ENCODE measurements around the gene PDZD4.

PDZD4 gene

GRCh38 chrX:153801669-153802068 lies 28.7 kb downstream of the PDZD4 start:
- no peak for TF ChIP-seq CTCF (conservative IDR thresholded peaks at IDR 0.05; ENCODE audit: low read depth, low read length)
- no peak overlapping the region for H3K4me3 ChIP-seq (ENCODE audit: low read length)
- no peak for DNase-seq (ENCODE audit: low read depth)

- no peak for DNase-seq (ENCODE audit: low read depth)
- no peak overlapping the region for H3K4me3 ChIP-seq (ENCODE audit: low read length)
- TF ChIP-seq CTCF (conservative IDR thresholded peaks at IDR 0.05; ENCODE audit: low read depth, low read length), result no peak
Measured at GRCh38 chrX:153800746-153801145, 29.6 kb downstream of the PDZD4 start.

GRCh38 chrX:153800177-153800722 lies 30.1 kb downstream of the PDZD4 start:
- H3K4me3 ChIP-seq (ENCODE audit: low read length), result no peak overlapping the region
- no peak for DNase-seq (ENCODE audit: low read depth)
- TF ChIP-seq CTCF (conservative IDR thresholded peaks at IDR 0.05; ENCODE audit: low read depth, low read length), result no peak

- DNase-seq (ENCODE audit: low read depth), result no peak
- no peak for TF ChIP-seq CTCF (conservative IDR thresholded peaks at IDR 0.05; ENCODE audit: low read depth, low read length)
- no peak overlapping the region for H3K4me3 ChIP-seq (ENCODE audit: low read length)
Measured at GRCh38 chrX:153799326-153799725, 31.0 kb downstream of the PDZD4 start.

GRCh38 chrX:153797415-153798015 lies 32.8 kb downstream of the PDZD4 start:
- no peak for DNase-seq (ENCODE audit: low read depth)
- no peak for TF ChIP-seq CTCF (conservative IDR thresholded peaks at IDR 0.05; ENCODE audit: low read depth, low read length)

GRCh38 chrX:153794897-153795816 lies 35.2 kb downstream of the PDZD4 start:
- no peak for TF ChIP-seq CTCF (conservative IDR thresholded peaks at IDR 0.05; ENCODE audit: low read depth, low read length)
- peak overlapping the region; percentile 75 for H3K4me3 ChIP-seq (ENCODE audit: low read length)
- no peak for DNase-seq (ENCODE audit: low read depth)

More at GRCh38 chrX:153797415-153798015, 32.8 kb downstream of the PDZD4 start:
- no peak overlapping the region for H3K4me3 ChIP-seq (ENCODE audit: low read length)
